ENCODE data around the gene LILRB5. TPM values are rescaled to one million over a fixed set of nuclear protein-coding genes. Genes with fewer than 3 reads are reported as not detected.
"Not testable (repeated sequence)": the region's sequence is repeated elsewhere in the genome, so short reads cannot be mapped to it uniquely, and the experiment has no call there.

LILRB5 gene
- total and polyA plus RNA-seq, 9 donors, result 1.8 to 10.6 (median 3.1) TPM

DNA sequence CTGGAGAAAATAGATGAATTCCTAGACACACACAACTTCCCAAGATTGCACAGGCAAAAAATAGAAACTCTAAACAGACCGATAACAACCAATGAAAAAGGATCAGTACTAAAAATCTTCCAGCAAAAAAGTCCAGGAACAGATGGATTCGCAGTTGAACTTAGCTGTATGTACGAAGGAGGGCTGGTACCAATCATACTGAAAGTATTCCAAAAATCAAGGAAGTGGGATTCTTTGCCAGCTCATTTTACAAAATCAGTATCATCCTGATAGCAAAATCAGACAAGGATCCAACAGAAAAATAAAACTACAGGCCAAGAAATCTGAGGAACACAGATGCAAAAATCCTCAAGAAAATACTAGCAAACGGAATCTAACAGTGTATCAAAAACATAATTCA lies 30.4 kb upstream of the LILRB5 start:
- no peak for DNase-seq
- no peaks in the 10 kb centered on the region for H3K4me1 ChIP-seq (ENCODE audit: insufficient read depth)
- intact Hi-C loops (cut with DNase I), result loop anchor here in 1 of 4 donors (5.0 kb wide), 1 partner anchor 675 kb away; no protein-coding TSS in a partner anchor
- no peak overlapping the region for H3K27ac ChIP-seq
- TF ChIP-seq, protein P1, sequence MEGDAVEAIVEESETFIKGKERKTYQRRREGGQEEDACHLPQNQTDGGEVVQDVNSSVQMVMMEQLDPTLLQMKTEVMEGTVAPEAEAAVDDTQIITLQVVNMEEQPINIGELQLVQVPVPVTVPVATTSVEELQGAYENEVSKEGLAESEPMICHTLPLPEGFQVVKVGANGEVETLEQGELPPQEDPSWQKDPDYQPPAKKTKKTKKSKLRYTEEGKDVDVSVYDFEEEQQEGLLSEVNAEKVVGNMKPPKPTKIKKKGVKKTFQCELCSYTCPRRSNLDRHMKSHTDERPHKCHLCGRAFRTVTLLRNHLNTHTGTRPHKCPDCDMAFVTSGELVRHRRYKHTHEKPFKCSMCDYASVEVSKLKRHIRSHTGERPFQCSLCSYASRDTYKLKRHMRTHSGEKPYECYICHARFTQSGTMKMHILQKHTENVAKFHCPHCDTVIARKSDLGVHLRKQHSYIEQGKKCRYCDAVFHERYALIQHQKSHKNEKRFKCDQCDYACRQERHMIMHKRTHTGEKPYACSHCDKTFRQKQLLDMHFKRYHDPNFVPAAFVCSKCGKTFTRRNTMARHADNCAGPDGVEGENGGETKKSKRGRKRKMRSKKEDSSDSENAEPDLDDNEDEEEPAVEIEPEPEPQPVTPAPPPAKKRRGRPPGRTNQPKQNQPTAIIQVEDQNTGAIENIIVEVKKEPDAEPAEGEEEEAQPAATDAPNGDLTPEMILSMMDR (IDR thresholded peaks at IDR 0.05), result no peak
- no peak for TF ChIP-seq EP300 (IDR thresholded peaks at IDR 0.05)
- TF ChIP-seq POLR2A (IDR thresholded peaks at IDR 0.05), result no peak
- H3K36me3 ChIP-seq, result no peaks in the 10 kb centered on the region
- WGBS, 3 donors, result 55 to 56% (median 55%) methylated on average over 4 of the region's 4 CpGs
- H3K9me3 ChIP-seq, result no peaks in the 10 kb centered on the region
- no peaks in the 10 kb centered on the region for H3K27me3 ChIP-seq
- H3K4me3 ChIP-seq, result no peak overlapping the region

GRCh38 chr19:54286283-54286682 lies 29.2 kb upstream of the LILRB5 start:
- not testable (repeated sequence) for H3K4me1 ChIP-seq (ENCODE audit: insufficient read depth); H3K36me3 ChIP-seq; H3K4me3 ChIP-seq; H3K27me3 ChIP-seq; DNase-seq; H3K9me3 ChIP-seq; H3K27ac ChIP-seq
- WGBS, 3 donors, result 61 to 74% (median 69%) methylated on average over 5 to 9 of the region's 10 CpGs
- intact Hi-C loops (cut with DNase I), result loop anchor here in 1 of 4 donors (5.0 kb wide), 1 partner anchor 674 kb away; no protein-coding TSS in a partner anchor

GRCh38 chr19:54285427-54286056 lies 28.5 kb upstream of the LILRB5 start:
- not testable (repeated sequence) for H3K27ac ChIP-seq
- WGBS, 3 donors, result 74 to 88% (median 77%) methylated on average over 7 to 11 of the region's 12 CpGs
- intact Hi-C loops (cut with DNase I), result loop anchor here in 1 of 4 donors (5.0 kb wide), 1 partner anchor 673 kb away; no protein-coding TSS in a partner anchor

DNA sequence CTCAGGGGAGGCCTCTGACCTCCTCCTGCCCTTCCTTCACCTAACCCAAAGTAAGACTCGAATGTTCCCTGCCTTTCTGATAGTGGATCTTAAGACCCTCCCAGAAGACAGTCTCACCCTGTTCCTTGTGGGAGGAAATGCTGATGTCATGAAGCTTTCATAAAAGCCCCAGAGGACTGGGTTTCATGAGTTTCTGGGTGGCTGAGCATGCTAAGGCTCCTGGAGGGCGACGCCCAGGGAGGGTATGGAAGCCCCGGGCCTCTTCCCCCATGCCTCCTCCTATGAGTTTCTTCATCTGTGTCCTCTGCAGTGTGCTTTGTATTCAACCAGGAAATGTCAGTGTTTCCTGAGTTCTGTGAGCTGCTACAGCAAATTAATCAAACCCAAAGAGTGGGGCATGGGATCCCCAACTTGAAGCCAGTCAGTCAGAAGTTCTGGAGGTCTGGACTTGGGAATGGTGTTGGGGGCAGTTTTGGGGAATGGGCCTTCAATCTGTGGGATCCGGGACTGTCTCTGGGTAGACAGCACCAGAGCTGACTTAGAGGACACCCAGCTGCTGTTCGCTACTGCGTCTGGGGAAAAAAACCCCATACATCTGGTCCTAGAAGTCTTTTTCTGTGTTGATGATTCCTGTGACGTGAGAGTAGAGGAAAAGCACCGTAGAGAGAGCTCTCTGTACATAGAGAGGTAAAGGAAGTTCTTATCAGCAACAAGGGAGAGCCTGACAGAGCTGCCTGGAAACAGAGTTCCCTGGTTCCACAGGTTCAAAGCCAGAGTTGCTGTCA lies 25.8 kb upstream of the LILRB5 start:
- 62 to 63% (median 63%) methylated on average over 9 of the region's 9 CpGs for WGBS, 3 donors
- TF ChIP-seq, protein P1 (IDR thresholded peaks at IDR 0.05), result no peak
- TF ChIP-seq POLR2A (IDR thresholded peaks at IDR 0.05) (no peak), EP300 (IDR thresholded peaks at IDR 0.05) (no peak)
- no peaks in the 10 kb centered on the region for H3K4me1 ChIP-seq (ENCODE audit: insufficient read depth)
- H3K36me3 ChIP-seq, result no peaks in the 10 kb centered on the region
- no peak overlapping the region for H3K4me3 ChIP-seq
- no peaks in the 10 kb centered on the region for H3K9me3 ChIP-seq
- intact Hi-C loops (cut with DNase I), result loop anchor here in 1 of 4 donors (5.0 kb wide), 1 partner anchor 349 kb away; the partner anchor contains the start of gene LILRB1
- no peak overlapping the region for H3K27ac ChIP-seq
- H3K27me3 ChIP-seq, result no peaks in the 10 kb centered on the region
- no peak for DNase-seq

More at GRCh38 chr19:54285427-54286056, 28.5 kb upstream of the LILRB5 start:
- H3K4me3 ChIP-seq; DNase-seq; H3K27me3 ChIP-seq; H3K4me1 ChIP-seq (ENCODE audit: insufficient read depth); H3K9me3 ChIP-seq; H3K36me3 ChIP-seq: not testable (repeated sequence)

DNA sequence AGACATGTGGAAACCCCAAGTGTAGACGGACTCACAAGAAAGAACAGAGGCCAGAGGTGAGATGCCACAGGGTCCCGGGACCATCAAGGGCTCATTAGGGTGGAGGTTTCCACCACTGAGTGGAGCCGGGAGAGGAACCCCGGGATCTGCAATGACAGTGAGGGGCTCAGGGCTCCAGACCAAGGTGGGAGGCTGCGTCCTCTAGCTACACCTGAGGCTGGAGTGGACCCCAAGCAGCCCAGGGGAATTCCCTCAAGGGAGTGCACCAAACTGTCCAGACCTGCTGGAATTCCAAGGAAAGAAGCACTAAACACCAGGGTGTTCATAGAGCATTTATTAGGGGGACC lies 24.6 kb upstream of the LILRB5 start:
- 64 to 79% (median 67%) methylated on average over 5 of the region's 5 CpGs for WGBS, 3 donors
- not testable (repeated sequence) for H3K9me3 ChIP-seq; DNase-seq; H3K4me1 ChIP-seq (ENCODE audit: insufficient read depth); H3K27me3 ChIP-seq; H3K4me3 ChIP-seq; H3K27ac ChIP-seq; H3K36me3 ChIP-seq
- intact Hi-C loops (cut with DNase I), result loop anchor here in 2 of 4 donors (2.0 to 5.0 kb wide), 2 partner anchors 305 to 351 kb away; partner anchors contain the start of gene LILRB1 (in 1 of the 2)
